Ureter (tissue), 1 donor: ENCODE results near the gene TSPYL2. TPM values are rescaled to one million over a fixed set of nuclear protein-coding genes. Genes with fewer than 3 reads are reported as not detected.
A peak's percentile ranks its signal among the peaks of the same experiment; 100 is the strongest.

Experiments
- DNase-seq: peaks from one replicate; pipeline ENCODE4 v3.0.0-alpha.2; 2020; ENCODE audit warnings: low spot score
- total RNA-seq: library from RNA; stranded (reverse); gene quantifications from one replicate; pipeline ENCODE4 v1.2.4, GENCODE V29; 2023
- donor health status: DM: yes; HTN: yes; CAD: no.

Gene TSPYL2
- total RNA-seq, 1 donor from 2014 or later: 74.8 TPM

GRCh38 chrX:53080628-53081580 lies 1.3 kb upstream of the TSPYL2 start:
- DNase-seq: no peak

- no peak for DNase-seq
Measured at GRCh38 chrX:53082773-53083616, 828 bp downstream of the TSPYL2 start.

GRCh38 chrX:53084043-53084570 lies 1.9 kb downstream of the TSPYL2 start:
- no peak for DNase-seq

- DNase-seq: no peak
Measured at GRCh38 chrX:53084863-53085262, 2.7 kb downstream of the TSPYL2 start.

GRCh38 chrX:53085661-53086229 lies 3.6 kb downstream of the TSPYL2 start:
- DNase-seq: no peak

GRCh38 chrX:53086464-53086863 lies 4.3 kb downstream of the TSPYL2 start:
- DNase-seq: peak; percentile 67

- no peak for DNase-seq
Measured at GRCh38 chrX:53087388-53087831, 5.2 kb downstream of the TSPYL2 start.

- peak; percentile 81 for DNase-seq
Measured at GRCh38 chrX:53088136-53088974, 6.2 kb downstream of the TSPYL2 start.

- no peak for DNase-seq
Measured at GRCh38 chrX:53089224-53089842, 7.2 kb downstream of the TSPYL2 start.

GRCh38 chrX:53089925-53090324 lies 7.8 kb downstream of the TSPYL2 start:
- DNase-seq: no peak

GRCh38 chrX:53091354-53091753 lies 9.2 kb downstream of the TSPYL2 start:
- DNase-seq: no peak

- DNase-seq: peak; percentile 86
Measured at GRCh38 chrX:53093177-53093655, 11.0 kb downstream of the TSPYL2 start.

- DNase-seq: peak; percentile 91
Measured at GRCh38 chrX:53093748-53094581, 11.8 kb downstream of the TSPYL2 start, which contains the start of gene KANTR. KANTR (plus strand) TSS chrX:53094142; CDS start chrX:53124273, 30,131 bp downstream.

- DNase-seq: no peak
Measured at GRCh38 chrX:53094582-53094905, 12.4 kb downstream of the TSPYL2 start.

GRCh38 chrX:53095796-53096195 lies 13.6 kb downstream of the TSPYL2 start:
- DNase-seq: no peak

GRCh38 chrX:53114864-53115549 lies 32.8 kb downstream of the TSPYL2 start:
- DNase-seq: no peak

- no peak for DNase-seq
Measured at GRCh38 chrX:53115550-53115874, 33.3 kb downstream of the TSPYL2 start.

GRCh38 chrX:53116101-53116500 lies 33.9 kb downstream of the TSPYL2 start:
- DNase-seq: no peak

GRCh38 chrX:53122013-53122412 lies 39.8 kb downstream of the TSPYL2 start:
- no peak for DNase-seq
